Measurements from ENCODE around the gene ANKRD53.
A peak's percentile ranks its signal among the peaks of the same experiment; 100 is the strongest.

DNA sequence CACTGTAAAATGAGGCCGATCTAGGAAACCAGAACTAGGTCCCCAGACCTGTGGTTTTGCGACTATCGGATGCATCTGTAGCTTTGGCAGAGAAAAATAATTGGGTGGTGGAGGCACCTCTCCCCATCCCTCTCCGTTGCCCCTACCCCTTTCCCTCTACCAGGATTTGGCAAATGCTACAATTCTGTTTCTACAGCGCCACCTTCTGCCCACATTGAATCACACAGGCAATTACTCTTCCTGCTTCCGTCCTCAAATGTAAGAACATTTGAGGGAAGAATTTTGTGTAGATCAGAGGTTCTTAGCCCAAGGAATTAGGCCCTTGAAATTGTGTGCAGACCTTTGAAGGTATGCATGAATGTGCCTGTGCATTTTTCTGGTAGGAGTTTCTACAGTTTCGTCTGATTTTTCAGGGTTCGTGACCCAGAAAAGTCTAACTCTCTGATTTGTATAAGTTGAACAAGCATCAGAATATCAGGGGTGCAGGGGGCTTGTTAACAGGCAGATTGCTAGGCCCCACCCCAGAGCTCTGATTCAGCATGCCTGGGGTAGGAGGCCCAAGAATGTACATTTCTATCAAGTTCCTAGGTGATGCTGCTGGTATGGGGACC is 31.5 kb upstream of the ANKRD53 start:
- TF ChIP-seq, protein P1, sequence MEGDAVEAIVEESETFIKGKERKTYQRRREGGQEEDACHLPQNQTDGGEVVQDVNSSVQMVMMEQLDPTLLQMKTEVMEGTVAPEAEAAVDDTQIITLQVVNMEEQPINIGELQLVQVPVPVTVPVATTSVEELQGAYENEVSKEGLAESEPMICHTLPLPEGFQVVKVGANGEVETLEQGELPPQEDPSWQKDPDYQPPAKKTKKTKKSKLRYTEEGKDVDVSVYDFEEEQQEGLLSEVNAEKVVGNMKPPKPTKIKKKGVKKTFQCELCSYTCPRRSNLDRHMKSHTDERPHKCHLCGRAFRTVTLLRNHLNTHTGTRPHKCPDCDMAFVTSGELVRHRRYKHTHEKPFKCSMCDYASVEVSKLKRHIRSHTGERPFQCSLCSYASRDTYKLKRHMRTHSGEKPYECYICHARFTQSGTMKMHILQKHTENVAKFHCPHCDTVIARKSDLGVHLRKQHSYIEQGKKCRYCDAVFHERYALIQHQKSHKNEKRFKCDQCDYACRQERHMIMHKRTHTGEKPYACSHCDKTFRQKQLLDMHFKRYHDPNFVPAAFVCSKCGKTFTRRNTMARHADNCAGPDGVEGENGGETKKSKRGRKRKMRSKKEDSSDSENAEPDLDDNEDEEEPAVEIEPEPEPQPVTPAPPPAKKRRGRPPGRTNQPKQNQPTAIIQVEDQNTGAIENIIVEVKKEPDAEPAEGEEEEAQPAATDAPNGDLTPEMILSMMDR (IDR thresholded peaks at IDR 0.05 in 8 of 11, conservative IDR thresholded peaks at IDR 0.05 in 3 of 11) = peak; percentile 53 to 82 (median 72)
- no peak for TF ChIP-seq POLR2A (IDR thresholded peaks at IDR 0.05)
